Stimulated activated CD4-positive, alpha-beta T cell treated with anti-CD3 and anti-CD28 coated beads, Interleukin-2, amount 100 ng/mL, for 4 hours (primary cell): ENCODE data around the gene RPTOR.

Experiments
- DNase-seq: peaks from one replicate; pipeline ENCODE4 v3.0.0-alpha.2; 2020; ENCODE audit warnings: low read depth

The RPTOR gene

GRCh38 chr17:80916246-80916645 is 371.6 kb downstream of the RPTOR start:
- no peak for DNase-seq

GRCh38 chr17:80917716-80918560 is 373.3 kb downstream of the RPTOR start:
- no peak for DNase-seq

DNA sequence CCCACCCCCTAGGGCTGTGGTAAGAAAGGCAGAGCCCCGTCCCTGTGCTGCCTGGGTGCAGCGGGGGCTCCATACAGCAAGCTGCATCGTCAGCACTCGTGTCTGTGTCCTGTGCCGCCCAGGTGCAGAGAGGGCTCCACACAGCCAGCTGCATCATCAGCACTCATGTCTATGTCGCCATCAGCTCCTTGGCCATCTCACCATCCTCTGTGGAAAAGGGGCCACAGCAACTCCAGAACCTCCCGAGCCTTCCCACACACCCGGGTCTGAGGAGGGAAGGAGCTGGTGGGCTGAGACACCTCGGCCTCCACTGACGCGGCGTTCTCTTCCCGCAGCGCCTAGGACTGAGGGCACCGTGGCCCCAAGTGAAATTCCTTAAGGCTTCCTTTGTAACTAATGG is 374.1 kb downstream of the RPTOR start:
- no peak for DNase-seq

GRCh38 chr17:80919331-80920311 is 375.0 kb downstream of the RPTOR start:
- no peak for DNase-seq

- DNase-seq, result no peak
Observed at GRCh38 chr17:80920441-80920840, 375.8 kb downstream of the RPTOR start.

DNA sequence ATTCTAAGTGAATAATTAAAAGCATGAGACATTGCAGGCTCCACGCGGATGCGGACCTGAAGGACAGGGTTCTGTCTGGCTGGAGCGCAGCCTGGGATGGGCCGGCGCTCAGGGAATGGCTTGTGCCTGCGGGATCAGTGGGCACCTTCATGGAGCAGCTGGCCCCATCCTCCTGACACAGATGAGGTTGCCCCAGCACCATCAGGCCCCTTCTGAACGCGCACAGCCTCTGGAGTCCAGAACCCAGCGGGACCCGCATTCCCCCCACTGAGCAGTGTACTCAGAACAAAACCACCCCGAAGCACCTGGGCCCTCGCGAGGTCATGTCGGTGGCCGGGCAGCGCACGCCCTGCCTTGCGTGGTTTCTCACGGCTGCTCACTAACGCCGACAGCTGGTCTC is 376.5 kb downstream of the RPTOR start:
- DNase-seq, result no peak

- no peak for DNase-seq
Observed at GRCh38 chr17:80921741-80922579, 377.3 kb downstream of the RPTOR start.

- no peak for DNase-seq
Observed at GRCh38 chr17:80922580-80923160, 378.0 kb downstream of the RPTOR start.

DNA sequence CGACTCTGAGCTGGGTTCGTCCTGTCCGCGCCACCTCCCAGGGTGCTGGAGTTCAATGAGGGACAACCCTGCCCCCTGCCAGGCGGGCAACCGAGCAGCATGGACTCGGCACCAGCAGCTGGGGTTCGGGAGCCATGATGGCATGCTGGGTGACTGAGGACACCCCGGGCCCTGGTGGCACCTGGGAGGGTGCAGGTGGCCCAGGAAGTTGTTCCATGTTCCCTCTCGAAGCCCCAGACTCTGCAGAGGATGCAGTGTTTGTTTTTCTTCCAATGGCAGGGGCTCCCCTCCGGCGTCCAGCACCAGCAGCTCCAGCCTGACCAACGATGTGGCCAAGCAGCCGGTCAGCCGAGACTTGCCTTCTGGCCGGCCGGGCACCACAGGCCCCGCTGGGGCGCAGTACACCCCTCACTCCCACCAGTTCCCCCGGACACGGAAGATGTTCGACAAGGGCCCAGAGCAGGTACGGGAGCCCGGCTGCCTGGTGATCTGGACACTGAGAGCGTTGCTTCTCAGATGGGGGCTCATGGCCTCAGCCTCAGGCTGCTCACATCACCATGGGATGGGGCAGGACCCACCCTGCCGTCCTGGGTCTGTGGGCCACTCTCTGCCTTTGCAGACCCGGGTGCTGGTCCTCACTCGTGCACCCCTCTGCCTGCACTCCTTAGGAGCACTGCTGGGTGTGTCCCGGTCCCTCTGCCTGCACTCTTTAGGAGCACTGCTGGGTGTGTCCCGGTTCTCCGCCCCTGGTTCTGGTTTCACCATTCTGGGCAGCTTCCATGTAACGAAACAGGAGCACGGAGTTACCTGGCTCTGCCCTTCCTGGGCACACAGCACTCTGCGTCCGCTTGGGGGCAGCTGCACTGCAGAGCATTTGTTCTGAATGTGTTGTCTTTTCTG is 378.8 kb downstream of the RPTOR start:
- no peak for DNase-seq

DNA sequence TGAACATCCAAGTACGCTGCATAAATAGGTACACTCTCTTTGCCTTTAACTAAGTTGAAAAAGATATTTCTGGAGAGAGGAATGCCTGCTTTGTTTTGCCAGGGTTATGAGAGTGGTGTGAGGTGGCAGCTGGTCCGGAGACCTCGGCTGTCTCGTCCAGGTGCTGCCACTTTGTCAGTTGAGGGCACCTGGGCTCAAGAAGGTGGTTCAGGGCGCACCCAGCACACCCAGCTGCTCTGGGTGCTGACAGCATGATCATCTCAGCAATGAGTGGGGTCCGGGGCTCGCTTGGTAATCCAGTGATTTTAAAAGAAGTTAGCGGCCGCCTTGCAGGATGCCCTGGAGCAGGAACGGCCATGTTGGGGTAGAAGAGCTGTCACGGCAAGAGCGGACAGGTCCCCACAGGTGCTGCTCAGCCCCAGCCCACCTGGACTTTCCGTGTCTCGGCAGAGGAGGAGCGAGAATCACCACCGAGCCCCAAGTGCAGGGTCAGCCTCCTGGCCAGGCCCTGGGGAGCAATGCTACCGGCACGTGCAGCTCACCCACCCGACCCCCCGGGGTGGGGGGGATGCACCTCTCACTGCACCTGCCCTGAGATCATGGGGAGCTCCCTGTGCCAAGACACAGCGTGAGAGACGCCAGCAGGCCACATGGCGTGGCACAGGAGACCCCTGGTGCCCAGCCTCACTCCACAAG is 379.6 kb downstream of the RPTOR start:
- DNase-seq, result no peak

DNA sequence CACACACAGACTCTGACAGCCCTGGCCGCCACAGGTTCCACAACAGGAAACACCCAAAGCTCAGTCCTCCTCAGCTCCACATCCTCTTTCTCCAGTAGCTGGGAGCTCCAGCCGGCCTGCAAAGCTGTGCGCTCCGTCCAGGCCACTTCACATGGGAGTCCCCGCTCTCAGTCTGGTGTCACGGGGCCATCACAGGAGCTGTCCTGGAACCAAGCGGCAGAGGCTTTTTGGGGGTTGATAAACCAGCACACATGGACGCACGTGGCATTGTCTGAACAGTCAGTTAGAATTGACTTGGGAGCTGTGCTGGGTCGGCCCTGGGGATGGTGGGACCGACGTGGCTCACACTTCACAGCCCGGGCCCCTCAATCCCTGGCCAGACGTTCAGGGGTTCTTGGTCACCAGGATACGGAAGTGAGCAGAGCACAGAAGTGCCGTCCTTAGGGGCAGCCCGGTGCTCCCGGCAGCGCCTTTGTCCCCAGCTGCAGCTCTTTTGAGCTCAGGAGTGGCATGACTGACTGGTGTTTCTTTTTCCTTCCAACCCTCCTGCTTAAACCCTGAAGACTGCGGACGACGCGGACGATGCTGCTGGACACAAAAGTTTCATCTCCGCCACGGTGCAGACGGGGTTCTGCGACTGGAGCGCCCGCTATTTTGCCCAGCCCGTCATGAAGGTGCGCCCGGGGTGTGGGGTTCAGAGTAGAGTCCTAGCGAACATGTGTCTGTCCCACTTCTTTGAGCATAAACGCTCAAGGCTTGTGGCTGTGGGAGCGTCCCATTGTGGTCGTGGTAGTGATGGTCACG is 380.4 kb downstream of the RPTOR start:
- no peak for DNase-seq

DNA sequence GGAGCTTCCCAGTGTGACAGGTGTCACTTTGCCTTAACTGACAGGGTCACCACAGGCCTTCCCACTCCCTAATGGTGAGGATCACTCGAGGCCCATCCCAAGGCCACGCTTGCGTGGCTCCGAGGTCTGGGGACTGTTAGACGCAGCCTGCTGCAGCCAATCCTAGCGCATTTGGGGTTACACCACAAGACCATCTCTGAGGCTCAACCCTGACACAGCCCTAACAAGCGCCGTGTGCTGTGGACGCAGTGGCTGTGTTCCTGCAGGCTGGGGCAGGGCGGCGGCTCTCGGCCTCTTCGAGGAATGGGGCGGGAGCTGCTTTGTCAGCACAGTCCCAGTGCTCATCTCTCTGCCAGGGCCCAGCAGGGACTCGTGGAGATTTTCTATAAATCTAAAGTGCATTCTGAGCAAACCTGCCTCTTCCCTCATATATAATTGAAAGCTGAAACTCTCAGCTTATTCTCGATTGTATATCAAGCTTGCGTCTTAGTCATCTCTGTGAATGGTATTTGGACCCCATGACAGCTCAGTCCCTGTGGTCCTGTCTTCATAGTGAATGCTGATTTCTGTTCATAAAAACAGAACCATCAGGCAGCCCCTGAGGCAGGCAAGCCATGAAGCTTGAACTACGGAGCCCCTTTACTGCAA is 381.2 kb downstream of the RPTOR start:
- no peak for DNase-seq

GRCh38 chr17:80926591-80927250 is 382.1 kb downstream of the RPTOR start:
- DNase-seq, result no peak

- DNase-seq, result no peak
Observed at GRCh38 chr17:80927791-80928216, 383.2 kb downstream of the RPTOR start.

DNA sequence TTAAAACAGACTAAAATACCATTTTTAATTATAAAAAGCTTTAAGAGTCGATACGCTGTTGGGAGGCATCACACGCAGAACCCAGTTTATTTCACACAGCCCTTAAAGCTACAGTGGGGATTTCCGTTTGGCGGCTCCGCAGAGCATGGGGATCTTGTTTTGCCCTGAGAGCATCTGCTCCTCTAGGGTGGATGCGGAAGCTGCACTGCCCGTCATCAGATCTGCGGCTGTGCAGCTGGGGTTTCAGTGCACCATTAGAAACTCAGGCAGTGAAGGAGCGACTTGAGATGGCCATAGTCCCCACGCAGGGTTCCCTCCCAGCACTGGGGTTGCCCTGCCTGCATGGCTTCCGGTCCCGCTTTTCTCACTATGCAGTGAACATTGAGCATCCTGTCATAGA is 384.8 kb downstream of the RPTOR start:
- no peak for DNase-seq

DNA sequence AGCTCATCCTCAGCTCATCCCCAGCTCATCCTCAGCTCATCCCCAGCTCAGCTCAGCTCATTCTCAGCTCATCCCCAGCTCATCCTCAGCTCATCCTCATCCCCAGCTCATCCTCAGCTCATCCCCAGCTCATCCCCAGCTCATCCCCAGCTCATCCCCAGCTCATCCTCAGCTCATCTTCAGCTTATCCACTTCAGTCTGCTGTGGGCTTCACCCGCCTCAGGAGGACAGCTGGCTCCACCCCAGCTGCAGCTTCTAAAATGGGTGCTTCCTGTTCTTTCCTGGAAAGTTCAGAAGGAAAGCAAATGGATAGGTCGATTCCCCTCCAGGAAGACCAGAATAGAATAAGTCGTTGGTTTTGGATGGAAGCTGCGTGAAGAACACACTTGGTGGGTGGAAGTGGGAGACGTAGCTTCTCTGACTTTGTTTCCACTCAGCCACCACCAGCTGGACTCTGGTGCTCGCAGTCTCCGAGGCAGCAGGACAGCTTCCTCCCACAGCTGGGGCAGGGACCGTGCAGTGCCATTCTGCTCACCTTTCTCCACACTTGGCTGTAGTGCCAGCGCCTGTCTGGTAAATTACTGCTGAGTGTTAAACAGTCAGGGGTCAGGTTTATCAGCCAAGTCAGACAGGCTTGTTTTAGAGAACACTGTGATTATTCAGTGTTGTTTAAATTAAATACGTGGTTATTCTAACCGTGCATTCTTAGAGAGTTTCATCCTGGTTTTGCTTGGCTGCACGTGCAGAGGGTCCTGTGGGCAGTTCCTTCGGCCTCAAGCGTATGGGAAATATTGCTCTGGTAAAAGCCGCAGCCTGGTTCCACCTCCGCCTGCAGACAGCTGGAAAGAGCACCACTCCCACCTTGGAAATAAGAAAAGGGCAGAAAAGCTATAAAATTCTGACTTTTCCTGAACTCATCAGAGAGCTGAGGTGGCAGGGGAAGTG is 386.0 kb downstream of the RPTOR start:
- no peak for DNase-seq
